ENCODE results near the gene MGAT4A.
"Not testable (repeated sequence)": the region's sequence is repeated elsewhere in the genome, so short reads cannot be mapped to it uniquely, and the experiment has no call there.

MGAT4A gene

DNA sequence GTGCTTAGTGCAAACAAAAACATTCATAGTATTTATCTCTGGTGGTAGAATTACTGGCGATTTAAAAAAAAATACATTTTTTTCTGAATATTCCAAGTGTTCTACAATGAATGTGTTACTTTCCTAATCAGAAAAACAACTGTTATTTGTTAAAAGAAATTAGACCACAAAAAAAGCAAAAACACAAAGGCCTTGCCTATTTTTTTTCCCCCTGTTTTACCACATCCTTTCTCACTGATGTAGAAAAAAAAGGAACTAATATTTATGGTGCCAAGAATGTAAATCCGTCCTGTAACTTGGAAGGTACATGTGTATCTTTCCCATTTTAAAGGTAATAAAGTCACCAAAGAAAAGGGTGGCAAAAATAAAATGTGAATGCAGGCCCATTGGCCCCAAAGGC is 28.4 kb upstream of the MGAT4A start:
- H2AFZ ChIP-seq (ENCODE audit: low read length, unreplicated experiment), result no peak overlapping the region
- no peak overlapping the region for H3K27ac ChIP-seq (ENCODE audit: low read depth, low read length)
- H3K4me3 ChIP-seq (ENCODE audit: low read depth, low read length), result no peak overlapping the region
- H3K36me3 ChIP-seq (ENCODE audit: insufficient read depth, low read length), result no peaks in the 10 kb centered on the region
- H3K4me1 ChIP-seq (ENCODE audit: control insufficient read depth, insufficient read depth, low read length, unreplicated experiment), result peaks cover 14% of the 10 kb centered on the region
- H3K27me3 ChIP-seq (ENCODE audit: insufficient read depth, low read length), result peaks cover 8% of the 10 kb centered on the region; the same call in 1 of the 2 replicates
- no peaks in the 10 kb centered on the region for H3K79me2 ChIP-seq (ENCODE audit: control insufficient read depth, insufficient read depth, low read length, unreplicated experiment)

DNA sequence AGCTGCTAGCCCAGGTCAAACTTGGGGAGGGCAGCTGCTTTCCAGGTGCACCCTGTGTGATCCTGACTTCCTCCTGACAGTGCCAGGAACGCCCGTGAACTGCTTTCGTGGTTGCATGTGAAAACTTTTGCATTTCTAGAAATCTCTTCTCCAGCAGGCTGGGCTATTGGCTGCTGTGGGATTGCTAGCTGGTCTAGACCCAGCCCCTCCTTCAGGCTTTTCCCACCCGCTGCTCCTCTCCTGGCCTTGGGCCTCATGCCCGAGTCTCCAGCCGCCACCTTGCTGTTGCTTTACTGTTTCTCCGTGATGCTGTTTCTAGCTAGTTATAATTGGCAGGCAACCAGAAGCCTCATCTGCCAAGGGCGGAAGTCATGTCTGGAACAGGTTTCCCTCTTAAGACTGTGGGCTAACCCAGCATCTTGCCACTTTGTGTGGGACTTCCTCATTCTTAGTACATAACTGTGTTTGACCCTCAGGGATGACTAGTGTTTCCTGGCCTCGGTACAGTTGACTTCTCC is 27.0 kb upstream of the MGAT4A start:
- H3K4me1 ChIP-seq (ENCODE audit: control insufficient read depth, insufficient read depth, low read length, unreplicated experiment), result peaks cover 14% of the 10 kb centered on the region
- no peaks in the 10 kb centered on the region for H3K79me2 ChIP-seq (ENCODE audit: control insufficient read depth, insufficient read depth, low read length, unreplicated experiment)
- H3K27ac ChIP-seq (ENCODE audit: low read depth, low read length), result no peak overlapping the region
- H3K4me3 ChIP-seq (ENCODE audit: low read depth, low read length), result no peak overlapping the region
- H3K27me3 ChIP-seq (ENCODE audit: insufficient read depth, low read length), result peaks cover 21% of the 10 kb centered on the region
- no peaks in the 10 kb centered on the region for H3K36me3 ChIP-seq (ENCODE audit: insufficient read depth, low read length)
- no peak overlapping the region for H2AFZ ChIP-seq (ENCODE audit: low read length, unreplicated experiment)

DNA sequence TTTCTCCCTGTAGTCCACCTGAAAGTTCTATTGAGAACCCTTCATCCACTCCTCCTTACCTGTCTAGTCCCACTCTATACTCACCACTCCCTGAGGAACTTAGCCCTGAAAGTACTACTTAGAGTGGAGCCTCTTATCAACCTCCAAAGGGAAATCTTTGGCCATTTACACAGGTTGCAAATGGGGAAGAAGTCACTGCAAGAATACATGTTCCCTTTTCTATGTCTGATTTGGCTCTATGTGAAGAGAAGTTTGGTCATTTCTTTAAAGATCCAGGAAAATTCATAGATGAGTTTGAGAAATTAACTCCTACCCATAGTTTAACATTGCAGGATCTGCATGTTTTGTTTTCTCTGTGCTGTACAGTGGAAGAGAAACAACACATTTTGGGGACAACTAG is 22.9 kb upstream of the MGAT4A start:
- H3K79me2 ChIP-seq (ENCODE audit: control insufficient read depth, insufficient read depth, low read length, unreplicated experiment), result no peaks in the 10 kb centered on the region
- no peaks in the 10 kb centered on the region for H3K36me3 ChIP-seq (ENCODE audit: insufficient read depth, low read length)
- peaks cover 46% of the 10 kb centered on the region for H3K27me3 ChIP-seq (ENCODE audit: insufficient read depth, low read length)
- H3K4me1 ChIP-seq (ENCODE audit: control insufficient read depth, insufficient read depth, low read length, unreplicated experiment), result peaks cover 14% of the 10 kb centered on the region
- no peak overlapping the region for H3K4me3 ChIP-seq (ENCODE audit: low read depth, low read length)
- no peak overlapping the region for H3K27ac ChIP-seq (ENCODE audit: low read depth, low read length)
- H2AFZ ChIP-seq (ENCODE audit: low read length, unreplicated experiment), result no peak overlapping the region

DNA sequence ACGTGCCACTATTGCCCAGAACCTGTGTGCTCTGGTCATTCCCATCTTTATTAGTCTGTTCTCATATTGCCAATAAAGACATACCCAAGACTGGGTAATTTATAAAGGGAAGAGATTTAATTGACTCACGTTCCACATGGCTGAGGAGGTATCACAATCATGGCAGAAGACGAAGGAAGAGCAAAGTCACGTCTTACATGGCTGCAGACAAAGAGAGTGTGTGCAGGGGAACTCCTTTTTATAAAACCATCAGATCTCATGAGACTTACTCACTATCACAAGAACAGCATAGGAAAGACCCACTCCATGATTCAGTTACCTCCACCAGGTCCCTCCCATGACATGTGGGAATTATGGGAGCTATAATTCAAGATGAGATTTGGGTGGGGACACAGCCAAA is 21.8 kb upstream of the MGAT4A start:
- not testable (repeated sequence) for H2AFZ ChIP-seq (ENCODE audit: low read length, unreplicated experiment); H3K4me3 ChIP-seq (ENCODE audit: low read depth, low read length); H3K4me1 ChIP-seq (ENCODE audit: control insufficient read depth, insufficient read depth, low read length, unreplicated experiment); H3K79me2 ChIP-seq (ENCODE audit: control insufficient read depth, insufficient read depth, low read length, unreplicated experiment); H3K36me3 ChIP-seq (ENCODE audit: insufficient read depth, low read length); H3K27ac ChIP-seq (ENCODE audit: low read depth, low read length)
- peaks cover 46% of the 10 kb centered on the region for H3K27me3 ChIP-seq (ENCODE audit: insufficient read depth, low read length)

DNA sequence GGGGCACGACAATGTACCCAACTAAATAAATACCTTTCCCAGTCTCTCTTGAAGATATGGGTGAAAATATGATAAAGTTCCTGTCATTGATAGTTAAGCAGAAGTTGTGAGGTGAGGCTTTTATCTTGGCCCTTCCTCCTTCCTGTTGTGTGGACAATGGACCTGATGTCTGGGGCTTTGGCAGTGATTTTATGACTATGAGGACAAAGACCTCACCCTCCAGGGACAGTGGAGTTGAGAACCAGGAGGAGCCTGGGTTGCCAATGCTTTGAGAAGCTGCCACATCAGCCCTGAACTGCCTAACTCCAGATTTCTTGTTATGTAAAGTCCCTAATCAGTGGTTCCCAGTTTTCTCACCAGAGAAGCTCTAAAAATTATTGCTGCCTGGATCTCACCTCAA is 20.8 kb upstream of the MGAT4A start:
- Histone ChIP-seq H3K36me3 (ENCODE audit: insufficient read depth, low read length) (no peaks in the 10 kb centered on the region), H2AFZ (ENCODE audit: low read length, unreplicated experiment) (no peak overlapping the region), H3K27me3 (ENCODE audit: insufficient read depth, low read length) (peaks cover 46% of the 10 kb centered on the region), H3K27ac (ENCODE audit: low read depth, low read length) (no peak overlapping the region), H3K4me3 (ENCODE audit: low read depth, low read length) (no peak overlapping the region), H3K4me1 (ENCODE audit: control insufficient read depth, insufficient read depth, low read length, unreplicated experiment) (no peaks in the 10 kb centered on the region), H3K79me2 (ENCODE audit: control insufficient read depth, insufficient read depth, low read length, unreplicated experiment) (no peaks in the 10 kb centered on the region)

DNA sequence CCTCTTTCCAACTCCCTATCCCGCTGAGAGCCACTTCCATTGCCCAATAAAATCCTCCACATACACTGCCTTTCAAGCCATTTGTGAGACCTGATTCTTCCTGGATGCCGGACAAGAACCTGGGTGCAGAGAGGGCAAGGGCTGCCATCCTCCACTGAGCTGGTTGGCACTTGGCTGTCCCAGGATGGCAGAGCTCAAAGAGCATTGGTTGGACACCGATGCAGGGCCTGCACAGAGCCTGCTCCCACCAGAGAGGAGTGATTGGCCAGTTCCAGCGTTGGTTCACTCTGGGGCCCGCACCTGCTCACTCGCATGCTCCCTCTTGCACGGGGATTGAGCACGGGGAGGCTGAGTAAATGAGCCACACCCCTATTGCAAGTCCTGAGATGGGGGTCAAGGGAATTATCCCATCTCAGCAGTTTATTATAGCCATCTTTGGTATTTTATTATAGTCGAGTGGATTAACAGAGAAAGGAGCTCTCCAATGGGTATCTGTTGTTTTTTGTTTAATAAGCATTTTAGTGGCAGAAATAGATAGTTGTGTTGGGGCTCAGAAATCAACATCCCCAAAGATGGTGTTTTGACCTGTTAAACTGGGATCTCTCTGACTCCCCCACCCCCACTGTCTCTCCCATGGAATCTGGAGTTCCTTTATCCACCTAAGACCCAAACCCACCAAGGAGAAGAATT is 19.8 kb upstream of the MGAT4A start:
- Histone ChIP-seq H3K4me3 (ENCODE audit: low read depth, low read length) (no peak overlapping the region), H3K27ac (ENCODE audit: low read depth, low read length) (no peak overlapping the region), H3K79me2 (ENCODE audit: control insufficient read depth, insufficient read depth, low read length, unreplicated experiment) (no peaks in the 10 kb centered on the region), H3K27me3 (ENCODE audit: insufficient read depth, low read length) (peaks cover 46% of the 10 kb centered on the region), H3K36me3 (ENCODE audit: insufficient read depth, low read length) (no peaks in the 10 kb centered on the region), H3K4me1 (ENCODE audit: control insufficient read depth, insufficient read depth, low read length, unreplicated experiment) (no peaks in the 10 kb centered on the region), H2AFZ (ENCODE audit: low read length, unreplicated experiment) (no peak overlapping the region)

DNA sequence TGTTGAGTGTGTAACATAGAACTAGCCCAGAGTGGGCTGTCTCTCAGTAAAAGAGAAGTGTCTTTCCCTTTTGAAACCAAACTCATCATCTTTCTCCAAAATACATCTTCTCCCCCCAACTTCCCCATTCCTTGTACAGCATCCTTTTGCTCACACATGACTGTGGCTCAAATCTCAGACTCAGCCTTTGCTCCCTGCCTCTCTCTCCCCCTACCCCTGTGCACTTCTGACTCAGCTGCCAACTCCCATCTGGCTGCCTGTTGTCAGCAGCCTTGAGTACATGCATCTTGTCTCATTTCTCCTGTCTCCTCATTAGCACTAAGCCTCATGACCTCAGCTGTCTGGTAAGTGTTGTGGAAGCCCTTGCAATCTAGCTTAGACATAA is 18.1 kb upstream of the MGAT4A start:
- Histone ChIP-seq H3K36me3 (ENCODE audit: insufficient read depth, low read length) (no peaks in the 10 kb centered on the region), H3K4me3 (ENCODE audit: low read depth, low read length) (no peak overlapping the region), H3K79me2 (ENCODE audit: control insufficient read depth, insufficient read depth, low read length, unreplicated experiment) (no peaks in the 10 kb centered on the region), H3K27me3 (ENCODE audit: insufficient read depth, low read length) (peaks cover 36% of the 10 kb centered on the region), H2AFZ (ENCODE audit: low read length, unreplicated experiment) (no peak overlapping the region), H3K27ac (ENCODE audit: low read depth, low read length) (no peak overlapping the region), H3K4me1 (ENCODE audit: control insufficient read depth, insufficient read depth, low read length, unreplicated experiment) (no peaks in the 10 kb centered on the region)

DNA sequence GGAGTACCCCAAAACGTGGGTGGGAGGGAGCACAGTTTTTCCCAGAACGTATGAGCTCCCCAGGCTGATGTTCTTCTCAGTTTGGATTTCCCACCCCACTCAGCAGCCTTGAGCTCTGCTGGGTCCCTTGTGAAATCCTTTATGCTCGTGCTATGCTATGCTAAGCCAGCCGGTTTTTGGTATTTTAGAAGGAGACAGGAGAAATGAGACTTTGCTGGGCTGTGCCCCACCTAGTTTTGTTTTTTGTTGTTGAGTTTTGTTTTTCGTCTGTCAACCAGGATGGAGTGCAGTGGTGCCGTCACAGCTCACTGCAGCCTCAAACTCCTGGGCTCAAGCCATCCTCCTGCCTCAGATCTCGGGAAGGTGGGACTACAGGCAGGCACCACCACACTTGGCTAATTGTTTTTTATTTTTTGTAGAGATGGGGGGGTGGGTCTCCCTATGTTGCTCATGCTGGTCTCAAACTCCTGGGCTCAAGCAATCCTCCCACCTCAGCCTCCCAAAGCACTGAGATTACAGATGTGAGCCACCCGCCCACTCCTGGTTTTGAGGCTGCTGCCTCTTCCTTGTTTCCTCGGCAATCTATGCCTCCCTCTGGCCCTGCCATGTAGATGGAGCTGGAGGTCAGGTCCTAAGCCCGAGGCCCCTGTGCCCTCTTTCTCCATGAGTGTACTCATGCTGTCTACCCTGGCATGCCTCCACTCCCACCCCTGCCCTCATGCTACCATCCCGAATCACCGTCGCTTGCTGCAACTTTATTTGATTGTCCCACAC is 17.5 kb upstream of the MGAT4A start:
- no peak overlapping the region for H2AFZ ChIP-seq (ENCODE audit: low read length, unreplicated experiment)
- H3K4me3 ChIP-seq (ENCODE audit: low read depth, low read length), result no peak overlapping the region
- no peaks in the 10 kb centered on the region for H3K4me1 ChIP-seq (ENCODE audit: control insufficient read depth, insufficient read depth, low read length, unreplicated experiment)
- no peaks in the 10 kb centered on the region for H3K36me3 ChIP-seq (ENCODE audit: insufficient read depth, low read length)
- H3K27ac ChIP-seq (ENCODE audit: low read depth, low read length), result no peak overlapping the region
- no peaks in the 10 kb centered on the region for H3K79me2 ChIP-seq (ENCODE audit: control insufficient read depth, insufficient read depth, low read length, unreplicated experiment)
- peaks cover 30% of the 10 kb centered on the region for H3K27me3 ChIP-seq (ENCODE audit: insufficient read depth, low read length)

DNA sequence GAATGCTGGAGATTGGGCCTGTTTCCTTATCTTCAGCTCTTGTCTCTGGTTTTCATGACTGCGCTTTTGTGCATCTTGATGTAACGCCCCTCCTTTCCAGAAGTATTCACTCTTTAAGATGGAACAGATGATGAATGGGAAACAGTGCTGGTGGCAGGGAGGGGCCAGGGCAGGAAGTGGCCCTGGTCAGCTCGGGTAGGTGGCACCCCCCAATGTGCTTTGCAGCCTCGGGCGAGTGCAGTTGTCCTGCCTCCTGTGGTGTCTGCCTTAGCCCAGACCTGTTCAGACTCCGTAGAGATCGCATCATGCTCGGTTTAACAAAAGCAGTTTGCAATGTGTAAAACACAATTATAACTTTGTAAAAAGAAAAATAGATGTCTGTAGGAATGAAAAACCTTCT is 17.0 kb upstream of the MGAT4A start:
- peaks cover 24% of the 10 kb centered on the region for H3K27me3 ChIP-seq (ENCODE audit: insufficient read depth, low read length)
- H3K4me3 ChIP-seq (ENCODE audit: low read depth, low read length), result no peak overlapping the region
- no peaks in the 10 kb centered on the region for H3K79me2 ChIP-seq (ENCODE audit: control insufficient read depth, insufficient read depth, low read length, unreplicated experiment)
- no peak overlapping the region for H3K27ac ChIP-seq (ENCODE audit: low read depth, low read length)
- no peaks in the 10 kb centered on the region for H3K4me1 ChIP-seq (ENCODE audit: control insufficient read depth, insufficient read depth, low read length, unreplicated experiment)
- no peaks in the 10 kb centered on the region for H3K36me3 ChIP-seq (ENCODE audit: insufficient read depth, low read length)
- no peak overlapping the region for H2AFZ ChIP-seq (ENCODE audit: low read length, unreplicated experiment)

DNA sequence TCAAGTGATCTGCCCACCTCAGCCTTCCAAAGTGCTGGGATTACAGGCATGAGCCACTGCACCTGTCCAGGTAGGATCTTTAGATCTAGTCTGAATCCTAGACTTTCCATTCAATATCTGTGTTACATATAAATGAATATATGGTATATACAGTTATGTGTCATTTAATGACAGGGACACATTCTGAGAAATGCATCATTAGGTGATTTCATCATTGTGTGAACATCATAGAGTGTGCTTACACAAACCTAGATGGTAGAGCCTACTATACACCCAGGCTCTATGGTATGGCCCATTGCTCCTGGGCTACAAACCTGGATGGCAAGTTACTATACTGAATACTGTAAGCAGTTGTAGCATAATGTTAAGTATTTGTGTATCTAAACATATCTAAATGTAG is 15.5 kb upstream of the MGAT4A start:
- Histone ChIP-seq H2AFZ (ENCODE audit: low read length, unreplicated experiment) (no peak overlapping the region), H3K79me2 (ENCODE audit: control insufficient read depth, insufficient read depth, low read length, unreplicated experiment) (no peaks in the 10 kb centered on the region), H3K27me3 (ENCODE audit: insufficient read depth, low read length) (peaks cover 19% of the 10 kb centered on the region), H3K36me3 (ENCODE audit: insufficient read depth, low read length) (no peaks in the 10 kb centered on the region), H3K27ac (ENCODE audit: low read depth, low read length) (no peak overlapping the region), H3K4me3 (ENCODE audit: low read depth, low read length) (no peak overlapping the region), H3K4me1 (ENCODE audit: control insufficient read depth, insufficient read depth, low read length, unreplicated experiment) (no peaks in the 10 kb centered on the region)

DNA sequence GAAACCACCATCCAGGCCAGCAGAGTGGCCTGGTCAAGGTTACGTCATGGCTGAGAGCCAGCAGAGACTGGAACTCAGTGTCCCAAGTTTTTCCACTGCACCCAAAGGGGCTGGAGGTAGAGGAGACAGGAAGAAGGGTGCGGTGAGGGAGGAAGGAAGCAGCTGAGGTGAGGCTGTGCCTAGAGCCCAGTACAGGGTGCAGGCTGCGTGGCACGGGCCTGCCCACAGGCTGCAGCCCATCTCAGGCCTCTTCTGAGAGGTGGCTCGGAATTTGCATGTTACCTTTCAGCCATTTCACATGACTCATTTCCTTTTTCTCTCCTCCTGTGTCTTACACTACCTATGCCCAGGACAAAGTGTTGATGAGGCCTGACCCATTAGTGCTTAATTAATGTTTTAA is 13.7 kb upstream of the MGAT4A start:
- peaks cover 25% of the 10 kb centered on the region for H3K27me3 ChIP-seq (ENCODE audit: insufficient read depth, low read length)
- no peak overlapping the region for H2AFZ ChIP-seq (ENCODE audit: low read length, unreplicated experiment)
- H3K4me3 ChIP-seq (ENCODE audit: low read depth, low read length), result no peak overlapping the region
- H3K36me3 ChIP-seq (ENCODE audit: insufficient read depth, low read length), result no peaks in the 10 kb centered on the region
- no peaks in the 10 kb centered on the region for H3K79me2 ChIP-seq (ENCODE audit: control insufficient read depth, insufficient read depth, low read length, unreplicated experiment)
- H3K4me1 ChIP-seq (ENCODE audit: control insufficient read depth, insufficient read depth, low read length, unreplicated experiment), result no peaks in the 10 kb centered on the region
- H3K27ac ChIP-seq (ENCODE audit: low read depth, low read length), result no peak overlapping the region
